Right atrium auricular region (tissue), 2 donors: ENCODE data around the gene ALPI. TPM values are rescaled to one million over a fixed set of nuclear protein-coding genes. Genes with fewer than 3 reads are reported as not detected.
"Not testable (repeated sequence)": the region's sequence is repeated elsewhere in the genome, so short reads cannot be mapped to it uniquely, and the experiment has no call there.

ENCODE experiments used
- DNase-seq: peaks from one replicate; pipeline ENCODE4 v3.0.0-alpha.2; 2019; ENCODE audit warnings: low spot score
- H3K27ac ChIP-seq, 2 donors: fragments of 200-600 bp; sonication (generic); 1 replicate in 1 of 2; 2 replicates in 1 of 2; pipeline ENCODE4 v1.5.1; 2016 to 2019
- H3K27me3 ChIP-seq, 2 donors: fragments of 200-600 bp; sonication (generic); one replicate each; pipeline versions ENCODE4 v1.5.1 to v1.6.0; 2017 to 2019
- H3K36me3 ChIP-seq: fragments of 200-600 bp; sonication (generic); one replicate; pipeline ENCODE4 v1.5.1; 2016
- H3K4me1 ChIP-seq, 2 donors: fragments of 200-600 bp; sonication (generic); one replicate each; pipeline versions ENCODE4 v1.5.1 to v1.6.0; 2017 to 2019
- H3K4me3 ChIP-seq, 2 donors: fragments of 200-600 bp; sonication (generic); 1 replicate in 1 of 2; 2 replicates in 1 of 2; pipeline ENCODE4 v1.5.1; 2017 to 2019; ENCODE audit warnings: mild to moderate bottlenecking in 1 of 2, moderate library complexity in 1 of 2
- H3K9me3 ChIP-seq, 2 donors: fragments of 200-600 bp; sonication (generic); one replicate each; pipeline ENCODE4 v1.5.1; 2019
- total RNA-seq, 2 donors: library from RNA; depleted of rRNA; stranded (reverse); fragments of >200 nt; gene quantifications; one replicate each; pipeline ENCODE4 v1.1.0, GENCODE V29; 2016
- TF ChIP-seq, protein P1 (sequence below), 2 donors: fragments of 200-600 bp; sonication (generic); IDR thresholded peaks; one replicate each; pipeline ENCODE4 v1.5.1; 2019; ENCODE audit warnings: antibody characterized with exemption in 2 of 2

Gene ALPI
- total RNA-seq, 2 donors from 2014 or later = not detected

DNA sequence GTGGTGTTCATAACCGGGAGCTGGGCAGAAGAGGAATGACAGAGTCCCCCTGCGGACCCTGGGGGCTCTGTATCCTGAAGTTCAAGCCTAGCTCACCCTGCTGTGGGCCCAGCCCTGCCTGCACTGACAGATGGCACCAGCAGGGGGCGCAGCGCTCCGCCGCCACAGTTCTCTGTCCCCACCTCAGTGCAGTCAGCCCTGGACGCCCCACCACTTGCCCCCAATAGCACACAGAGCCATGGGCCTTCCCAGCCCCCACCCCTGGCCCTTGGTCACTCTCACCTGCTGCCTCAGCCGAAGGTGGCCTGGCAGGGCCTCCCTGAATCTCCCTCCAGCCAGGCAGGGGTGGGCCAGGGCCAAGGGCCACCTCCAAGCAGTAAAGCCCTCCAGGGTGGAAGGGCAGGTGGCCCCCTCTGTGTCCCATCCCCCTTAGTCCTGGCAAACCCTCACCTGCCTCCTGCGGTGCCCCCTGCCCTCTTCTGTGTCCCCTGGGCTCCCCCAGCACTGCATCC lies 9.6 kb upstream of the ALPI start:
- TF ChIP-seq, protein P1, sequence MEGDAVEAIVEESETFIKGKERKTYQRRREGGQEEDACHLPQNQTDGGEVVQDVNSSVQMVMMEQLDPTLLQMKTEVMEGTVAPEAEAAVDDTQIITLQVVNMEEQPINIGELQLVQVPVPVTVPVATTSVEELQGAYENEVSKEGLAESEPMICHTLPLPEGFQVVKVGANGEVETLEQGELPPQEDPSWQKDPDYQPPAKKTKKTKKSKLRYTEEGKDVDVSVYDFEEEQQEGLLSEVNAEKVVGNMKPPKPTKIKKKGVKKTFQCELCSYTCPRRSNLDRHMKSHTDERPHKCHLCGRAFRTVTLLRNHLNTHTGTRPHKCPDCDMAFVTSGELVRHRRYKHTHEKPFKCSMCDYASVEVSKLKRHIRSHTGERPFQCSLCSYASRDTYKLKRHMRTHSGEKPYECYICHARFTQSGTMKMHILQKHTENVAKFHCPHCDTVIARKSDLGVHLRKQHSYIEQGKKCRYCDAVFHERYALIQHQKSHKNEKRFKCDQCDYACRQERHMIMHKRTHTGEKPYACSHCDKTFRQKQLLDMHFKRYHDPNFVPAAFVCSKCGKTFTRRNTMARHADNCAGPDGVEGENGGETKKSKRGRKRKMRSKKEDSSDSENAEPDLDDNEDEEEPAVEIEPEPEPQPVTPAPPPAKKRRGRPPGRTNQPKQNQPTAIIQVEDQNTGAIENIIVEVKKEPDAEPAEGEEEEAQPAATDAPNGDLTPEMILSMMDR (IDR thresholded peaks at IDR 0.05) = peak; percentile 26 to 41
- H3K4me3 ChIP-seq, H3K36me3 ChIP-seq, H3K9me3 ChIP-seq, H3K4me1 ChIP-seq, H3K27me3 ChIP-seq, H3K27ac ChIP-seq, DNase-seq: not testable (repeated sequence)

DNA sequence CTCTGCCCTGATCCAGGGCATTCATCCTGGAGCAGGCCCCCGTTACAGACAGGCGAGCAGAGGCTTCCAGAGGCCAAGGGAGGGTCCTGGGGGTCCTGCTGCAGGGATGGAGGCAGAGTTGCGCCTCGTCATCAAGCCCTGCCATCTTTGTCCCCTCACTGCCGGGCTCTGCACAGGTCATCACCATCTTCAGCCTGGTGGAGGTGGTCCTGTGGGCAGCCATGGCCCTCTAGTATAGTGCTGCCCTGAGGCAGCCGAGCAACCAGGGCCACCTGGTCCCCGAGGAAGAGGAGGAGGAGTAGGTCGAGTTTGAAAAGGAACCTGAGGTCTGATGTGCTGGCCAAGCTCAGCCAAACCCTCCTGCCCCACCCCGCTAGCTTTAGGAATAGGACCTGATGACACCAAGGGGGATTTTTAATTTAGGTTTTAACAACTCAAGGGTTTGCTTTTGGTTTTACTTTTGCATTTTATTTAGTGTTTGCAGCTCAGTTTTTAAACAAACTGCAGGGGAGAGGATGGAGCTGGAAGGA lies 8.8 kb upstream of the ALPI start:
- H3K27me3 ChIP-seq = no peaks in the 10 kb centered on the region
- H3K4me1 ChIP-seq = no peaks in the 10 kb centered on the region
- TF ChIP-seq, protein P1 (IDR thresholded peaks at IDR 0.05) = no peak
- no peak for DNase-seq
- H3K36me3 ChIP-seq = no peaks in the 10 kb centered on the region
- H3K4me3 ChIP-seq = no peak overlapping the region
- no peaks in the 10 kb centered on the region for H3K9me3 ChIP-seq
- H3K27ac ChIP-seq = no peak overlapping the region

DNA sequence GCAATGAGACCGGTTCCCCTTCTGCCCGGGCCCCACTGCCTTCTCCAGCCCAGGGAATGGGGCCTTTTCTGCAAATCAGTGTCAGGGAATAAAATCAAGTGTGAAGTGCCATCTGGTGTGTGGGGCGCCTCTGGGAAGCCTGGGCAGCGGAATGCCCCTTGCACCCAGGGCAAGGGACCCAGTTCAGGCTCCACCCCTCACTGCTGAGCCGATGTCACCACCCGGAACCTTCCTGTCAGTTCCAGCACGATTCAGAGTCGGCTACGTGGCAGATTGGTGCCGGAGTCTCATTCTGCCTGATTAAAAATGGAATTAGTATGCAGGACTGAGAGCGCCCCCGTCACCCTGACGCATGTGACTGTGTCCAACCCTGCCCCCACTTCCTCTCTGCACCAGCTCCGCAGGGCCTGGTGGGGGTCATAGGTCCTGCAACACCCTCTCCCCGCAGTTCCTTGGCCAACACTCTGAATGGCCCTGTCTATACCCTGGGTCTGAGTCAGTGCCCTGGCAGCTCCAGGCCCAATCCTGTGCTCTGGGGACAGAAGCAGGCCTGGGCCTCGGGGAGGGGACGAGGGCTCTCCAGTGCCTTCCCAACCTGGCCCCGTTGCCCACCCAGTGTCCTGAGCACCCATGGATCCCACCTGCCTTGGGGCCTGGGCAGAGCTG lies 8.2 kb upstream of the ALPI start:
- TF ChIP-seq, protein P1 (IDR thresholded peaks at IDR 0.05) = no peak
- Histone ChIP-seq H3K9me3 (no peaks in the 10 kb centered on the region), H3K27ac (no peak overlapping the region), H3K36me3 (no peaks in the 10 kb centered on the region), H3K4me3 (no peak overlapping the region), H3K27me3 (no peaks in the 10 kb centered on the region), H3K4me1 (no peaks in the 10 kb centered on the region)
- no peak for DNase-seq

GRCh38 chr2:232448304-232448690 lies 7.7 kb upstream of the ALPI start:
- Histone ChIP-seq H3K27me3 (no peaks in the 10 kb centered on the region), H3K4me3 (no peak overlapping the region), H3K36me3 (no peaks in the 10 kb centered on the region), H3K4me1 (no peaks in the 10 kb centered on the region), H3K27ac (no peak overlapping the region), H3K9me3 (no peaks in the 10 kb centered on the region)
- TF ChIP-seq, protein P1 (IDR thresholded peaks at IDR 0.05) = no peak
- DNase-seq = no peak

GRCh38 chr2:232449964-232450363 lies 6.0 kb upstream of the ALPI start:
- no peaks in the 10 kb centered on the region for H3K36me3 ChIP-seq
- H3K9me3 ChIP-seq = no peaks in the 10 kb centered on the region
- H3K4me3 ChIP-seq = no peak overlapping the region
- no peaks in the 10 kb centered on the region for H3K4me1 ChIP-seq
- DNase-seq = no peak
- H3K27ac ChIP-seq = no peak overlapping the region
- TF ChIP-seq, protein P1 (IDR thresholded peaks at IDR 0.05) = no peak
- H3K27me3 ChIP-seq = no peaks in the 10 kb centered on the region

- DNase-seq, H3K27me3 ChIP-seq, H3K4me3 ChIP-seq, H3K4me1 ChIP-seq, H3K36me3 ChIP-seq, H3K27ac ChIP-seq, H3K9me3 ChIP-seq: not testable (repeated sequence)
These were observed 4.3 kb upstream of the ALPI start for GRCh38 chr2:232451645-232452044.
